Upper lobe of left lung (tissue), 6 donors: ENCODE results near the gene C3orf18. TPM values are rescaled to one million over a fixed set of nuclear protein-coding genes. Genes with fewer than 3 reads are reported as not detected.
A peak's percentile ranks its signal among the peaks of the same experiment; 100 is the strongest.

Experiments used
- ATAC-seq, 2 donors: fragments of 200-7000 bp; cut with Tn5 transposase; one replicate each; pipeline ENCODE4 v1.9.1; 2022; ENCODE audit warnings: mild to moderate bottlenecking in 2 of 2, moderate library complexity in 2 of 2; ENCODE audit not compliant: low FRiP score in 2 of 2
- DNase-seq, 2 donors: peaks; one replicate each; pipeline ENCODE4 v3.0.0-alpha.2; 2019 to 2020
- H3K27ac ChIP-seq, 4 donors: fragments of 200-600 bp; sonication (generic); one replicate each; pipeline ENCODE4 v1.5.1; 2016 to 2019
- H3K27me3 ChIP-seq, 4 donors: fragments of 200-600 bp; sonication (generic); one replicate each; pipeline ENCODE4 v1.5.1; 2017 to 2019
- H3K36me3 ChIP-seq, 4 donors: fragments of 200-600 bp; sonication (generic); one replicate each; pipeline ENCODE4 v1.5.1; 2016 to 2019
- H3K4me1 ChIP-seq, 4 donors: fragments of 200-600 bp; sonication (generic); one replicate each; pipeline ENCODE4 v1.5.1; 2018 to 2019
- H3K4me3 ChIP-seq, 4 donors: fragments of 200-600 bp; sonication (generic); one replicate each; pipeline ENCODE4 v1.5.1; 2017 to 2019; ENCODE audit warnings: mild to moderate bottlenecking in 2 of 4, moderate library complexity in 1 of 4
- H3K9me3 ChIP-seq, 4 donors: fragments of 200-600 bp; sonication (generic); one replicate each; pipeline ENCODE4 v1.5.1; 2018 to 2019
- EP300 ChIP-seq, 4 donors: sonication (generic); formaldehyde crosslinking; IDR thresholded peaks; one replicate each; pipeline ENCODE4 v1.5.1; 2017; ENCODE audit warnings: antibody characterized with exemption in 4 of 4, control low read depth in 2 of 4
- POLR2A ChIP-seq, 4 donors: fragments of 450-650 bp; IDR thresholded peaks; one replicate each; pipeline ENCODE4 v1.5.1; 2016 to 2017; ENCODE audit warnings: antibody characterized with exemption in 4 of 4, mild to moderate bottlenecking in 2 of 4
- POLR2AphosphoS5 ChIP-seq, 2 donors: sonication (generic); formaldehyde crosslinking; IDR thresholded peaks; one replicate each; pipeline ENCODE4 v1.5.1; 2017; ENCODE audit warnings: antibody characterized with exemption in 2 of 2
- WGBS, 2 donors: methylation state at CpG; one replicate each; pipeline ENCODE4 v1.1.5; 2017 to 2018; 5-methylcytosine and 5-hydroxymethylcytosine counted together
- total RNA-seq, 6 donors: library from RNA; depleted of rRNA in 4 of 6; stranded (reverse); fragments of >200 nt in 4 of 6; gene quantifications; one replicate each; pipeline versions ENCODE4 v1.1.0 to v1.2.1, GENCODE V29; 2016 to 2021
- TF ChIP-seq, protein P1 (sequence below), 6 experiments: fragments of 450-650 bp in 4 of 6; fragments of 200-600 bp in 2 of 6; sonication (generic) in 2 of 6; IDR thresholded peaks; one replicate each; pipeline ENCODE4 v1.5.1; 2016 to 2019; ENCODE audit warnings: antibody characterized with exemption in 6 of 6
- donor health status: DM: no; HTN: no; CAD: no; lungs with moderate emphysema.
- donor health status: DM: no; HTN: yes; CAD: no; lungs with severe emphysema.

Gene C3orf18
- total RNA-seq, 6 donors from 2014 or later: 4.7 to 7.5 (median 5.7) TPM

DNA sequence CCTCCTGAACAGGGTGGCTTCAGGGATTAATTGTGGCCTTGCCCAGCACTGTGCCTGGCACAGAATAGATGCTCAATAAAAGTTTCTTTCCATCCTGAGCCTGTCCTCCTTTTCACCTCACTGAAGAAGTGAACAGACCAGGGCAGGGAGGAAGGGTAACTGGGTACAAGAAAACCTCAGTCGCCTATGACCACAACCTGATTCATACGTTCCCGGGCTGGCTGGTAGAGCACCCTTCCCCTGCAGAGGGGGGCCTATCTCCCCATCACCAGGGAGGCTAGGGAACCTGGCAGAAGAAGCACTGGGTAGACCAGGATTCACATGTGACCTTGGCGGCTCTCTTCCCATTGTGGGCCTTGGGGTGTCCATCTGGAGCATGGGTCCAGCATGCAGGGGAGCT is 36.3 kb downstream of the C3orf18 start:
- Histone ChIP-seq H3K4me1 (peaks cover 3 to 4% (median 3%) of the 10 kb centered on the region in 4 donors), H3K4me3 (no peak overlapping the region), H3K27me3 (no peaks in the 10 kb centered on the region), H3K9me3 (no peaks in the 10 kb centered on the region), H3K27ac (no peak overlapping the region), H3K36me3 (no peaks in the 10 kb centered on the region)
- TF ChIP-seq EP300 (IDR thresholded peaks at IDR 0.05) (no peak), POLR2AphosphoS5 (IDR thresholded peaks at IDR 0.05) (no peak), POLR2A (IDR thresholded peaks at IDR 0.05) (no peak)
- TF ChIP-seq, protein P1, sequence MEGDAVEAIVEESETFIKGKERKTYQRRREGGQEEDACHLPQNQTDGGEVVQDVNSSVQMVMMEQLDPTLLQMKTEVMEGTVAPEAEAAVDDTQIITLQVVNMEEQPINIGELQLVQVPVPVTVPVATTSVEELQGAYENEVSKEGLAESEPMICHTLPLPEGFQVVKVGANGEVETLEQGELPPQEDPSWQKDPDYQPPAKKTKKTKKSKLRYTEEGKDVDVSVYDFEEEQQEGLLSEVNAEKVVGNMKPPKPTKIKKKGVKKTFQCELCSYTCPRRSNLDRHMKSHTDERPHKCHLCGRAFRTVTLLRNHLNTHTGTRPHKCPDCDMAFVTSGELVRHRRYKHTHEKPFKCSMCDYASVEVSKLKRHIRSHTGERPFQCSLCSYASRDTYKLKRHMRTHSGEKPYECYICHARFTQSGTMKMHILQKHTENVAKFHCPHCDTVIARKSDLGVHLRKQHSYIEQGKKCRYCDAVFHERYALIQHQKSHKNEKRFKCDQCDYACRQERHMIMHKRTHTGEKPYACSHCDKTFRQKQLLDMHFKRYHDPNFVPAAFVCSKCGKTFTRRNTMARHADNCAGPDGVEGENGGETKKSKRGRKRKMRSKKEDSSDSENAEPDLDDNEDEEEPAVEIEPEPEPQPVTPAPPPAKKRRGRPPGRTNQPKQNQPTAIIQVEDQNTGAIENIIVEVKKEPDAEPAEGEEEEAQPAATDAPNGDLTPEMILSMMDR (IDR thresholded peaks at IDR 0.05): no peak
- no peak for ATAC-seq
- 89 to 95% methylated on average over 3 to 4 of the region's 4 CpGs for WGBS, 2 donors
- DNase-seq: no peak

DNA sequence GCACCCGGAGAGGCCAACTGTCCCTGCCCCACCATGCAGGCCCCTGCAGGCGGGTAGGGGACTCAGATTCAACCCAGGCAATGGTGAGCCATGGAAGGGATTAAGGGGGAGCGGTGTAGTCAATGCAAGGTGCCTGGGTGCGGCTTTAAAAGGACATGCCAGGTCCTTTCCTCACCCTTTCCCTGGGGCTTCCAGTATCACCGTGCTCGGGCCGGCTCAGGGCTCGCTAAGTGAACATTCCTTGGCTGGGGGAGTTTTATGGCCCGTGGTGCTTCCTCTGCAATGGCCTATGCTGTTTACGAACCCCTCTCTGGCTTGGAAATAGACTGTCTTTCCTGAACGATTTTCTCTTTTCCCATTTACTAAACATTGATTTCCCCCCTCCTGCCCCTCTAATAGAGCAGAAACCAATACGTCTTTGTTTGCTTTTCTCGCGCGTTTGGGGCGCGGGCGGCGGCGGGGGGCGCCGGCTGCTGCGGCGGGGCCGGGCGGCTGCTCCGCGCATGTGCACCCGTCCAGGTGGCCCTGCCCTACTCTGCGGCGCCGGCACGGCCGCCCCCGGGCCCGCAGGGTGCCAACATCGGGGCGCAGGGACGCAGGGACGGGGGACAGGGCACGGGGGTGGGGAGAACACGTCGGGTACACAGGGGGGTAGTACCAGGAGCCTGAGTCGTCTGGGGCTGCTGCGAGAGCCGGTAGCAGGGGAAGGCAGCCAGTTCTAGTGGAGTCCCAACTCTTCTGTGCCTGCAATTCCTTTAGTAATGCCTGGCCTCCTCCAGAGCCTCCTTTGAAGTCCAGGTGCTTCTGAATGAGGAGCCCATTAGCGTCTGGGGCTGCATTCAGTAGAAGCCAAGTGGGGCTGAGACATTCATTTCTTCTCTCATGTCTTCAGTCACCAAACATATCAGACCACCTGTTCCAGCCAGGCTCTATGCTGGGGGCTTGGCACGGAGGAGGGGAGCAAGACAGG is 37.3 kb downstream of the C3orf18 start:
- TF ChIP-seq POLR2A (IDR thresholded peaks at IDR 0.05) (no peak), POLR2AphosphoS5 (IDR thresholded peaks at IDR 0.05) (no peak), EP300 (IDR thresholded peaks at IDR 0.05) (no peak)
- TF ChIP-seq, protein P1 (IDR thresholded peaks at IDR 0.05): no peak
- Histone ChIP-seq H3K36me3 (no peaks in the 10 kb centered on the region), H3K9me3 (no peaks in the 10 kb centered on the region), H3K4me1 (peaks cover 3 to 4% (median 3%) of the 10 kb centered on the region in 4 donors), H3K27me3 (no peaks in the 10 kb centered on the region), H3K27ac (no peak overlapping the region), H3K4me3 (peak overlapping the region in 3 of 4 donors; percentile 6 to 17 (median 14))
- 17 to 21% methylated on average over 18 to 47 of the region's 48 CpGs for WGBS, 2 donors
- DNase-seq (peak in 1 of 2 donors; percentile 84), ATAC-seq (no peak)

DNA sequence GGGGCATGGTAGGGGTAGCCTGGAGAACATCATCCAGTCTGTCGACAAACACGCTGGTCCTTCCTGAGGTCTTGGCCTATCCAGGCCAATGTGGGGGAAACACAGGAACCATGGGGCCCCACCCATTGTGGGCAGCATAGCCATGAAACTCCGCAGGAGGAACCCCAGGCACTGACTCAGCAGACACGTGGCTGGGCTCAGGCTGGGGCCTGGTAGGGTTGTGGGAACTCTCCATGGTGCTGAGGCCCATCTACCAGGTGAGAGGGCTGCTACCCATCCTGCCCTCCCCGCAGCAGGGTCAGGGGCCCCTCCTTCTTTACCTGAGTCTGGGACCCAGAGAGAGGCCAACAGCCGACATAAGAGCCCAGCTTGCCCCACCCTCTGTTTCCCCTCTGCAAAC is 41.6 kb downstream of the C3orf18 start:
- peak in 1 of 2 donors; percentile 44 for DNase-seq
- H3K9me3 ChIP-seq: no peaks in the 10 kb centered on the region
- H3K4me1 ChIP-seq: peaks cover 3 to 4% (median 3%) of the 10 kb centered on the region in 4 donors
- H3K36me3 ChIP-seq: no peaks in the 10 kb centered on the region
- TF ChIP-seq, protein P1 (IDR thresholded peaks at IDR 0.05): no peak
- no peak for TF ChIP-seq EP300 (IDR thresholded peaks at IDR 0.05)
- no peak for TF ChIP-seq POLR2AphosphoS5 (IDR thresholded peaks at IDR 0.05)
- TF ChIP-seq POLR2A (IDR thresholded peaks at IDR 0.05): no peak
- peak; percentile 53 to 55 for ATAC-seq
- H3K27me3 ChIP-seq: no peaks in the 10 kb centered on the region
- no peak overlapping the region for H3K4me3 ChIP-seq
- 28 to 39% methylated on average over 2 to 6 of the region's 6 CpGs for WGBS, 2 donors
- no peak overlapping the region for H3K27ac ChIP-seq

DNA sequence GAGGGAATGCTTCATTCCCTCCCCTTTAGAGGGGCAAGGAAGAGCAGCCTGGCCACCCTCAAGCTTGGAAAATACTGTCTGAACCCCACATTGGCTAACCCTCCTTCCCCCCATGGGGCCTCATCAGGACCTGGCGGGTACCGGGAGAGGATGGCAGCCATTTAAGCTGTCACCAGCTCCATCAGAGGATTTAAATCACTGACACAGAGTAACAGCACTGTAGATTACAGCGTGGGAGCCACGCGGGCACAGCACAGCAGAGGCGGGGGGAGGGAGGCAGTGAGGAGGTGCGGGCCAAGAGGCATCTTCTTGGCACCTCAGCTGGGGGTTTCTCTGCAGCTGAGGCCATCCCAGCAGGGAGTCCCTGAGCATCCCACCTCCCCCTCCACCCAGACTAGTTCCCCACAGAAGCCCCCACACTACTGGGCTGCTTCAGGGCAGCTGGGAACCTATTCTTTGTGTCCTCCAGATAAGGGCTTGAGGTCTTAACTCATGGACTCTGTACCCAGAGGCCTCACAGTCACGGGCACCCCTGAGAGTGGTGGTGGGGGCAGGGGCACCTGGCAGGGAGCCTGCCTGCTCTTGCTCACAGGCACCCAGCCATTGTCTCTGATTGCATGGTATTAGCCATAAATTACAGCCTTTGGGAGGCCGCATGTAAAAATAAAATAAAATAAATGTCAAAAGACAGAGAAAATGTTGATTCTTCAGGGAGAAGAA is 42.2 kb downstream of the C3orf18 start:
- DNase-seq (no peak), ATAC-seq (no peak)
- H3K27me3 ChIP-seq: no peaks in the 10 kb centered on the region
- H3K9me3 ChIP-seq: no peaks in the 10 kb centered on the region
- no peak overlapping the region for H3K4me3 ChIP-seq
- peaks cover 1 to 3% (median 3%) of the 10 kb centered on the region in 4 donors for H3K4me1 ChIP-seq
- no peaks in the 10 kb centered on the region for H3K36me3 ChIP-seq
- H3K27ac ChIP-seq: no peak overlapping the region
- 75 to 76% methylated on average over 6 to 9 of the region's 9 CpGs for WGBS, 2 donors
- TF ChIP-seq EP300 (IDR thresholded peaks at IDR 0.05) (no peak), POLR2AphosphoS5 (IDR thresholded peaks at IDR 0.05) (no peak), POLR2A (IDR thresholded peaks at IDR 0.05) (no peak)
- TF ChIP-seq, protein P1 (IDR thresholded peaks at IDR 0.05): no peak
